GM23248 (cell line): Measurements from ENCODE around the gene SYNE2. TPM values are rescaled to one million over a fixed set of nuclear protein-coding genes. Genes with fewer than 3 reads are reported as not detected.

Experiments used
- DNase-seq: peaks from one replicate; pipeline ENCODE4 v3.0.0-alpha.2; 2015
- H2AFZ ChIP-seq: fragments of 200-600 bp; sonication (generic); 2 replicates; pipeline ENCODE4 v1.6.1; 2016; ENCODE audit warnings: antibody characterized with exemption
- H3F3A ChIP-seq: fragments of 200-600 bp; sonication (generic); 2 replicates; pipeline ENCODE4 v1.6.1; 2016; ENCODE audit warnings: mild to moderate bottlenecking, antibody characterized with exemption, mixed run types; ENCODE audit not compliant: insufficient read depth
- H3K27ac ChIP-seq: fragments of 200-600 bp; sonication (generic); 2 replicates; pipeline ENCODE4 v1.5.1; 2016; ENCODE audit warnings: mild to moderate bottlenecking
- H3K27me3 ChIP-seq: fragments of 200-600 bp; sonication (generic); replicated peaks from 2 replicates; pipeline ENCODE4 v1.6.1; 2016; ENCODE audit warnings: mild to moderate bottlenecking; ENCODE audit not compliant: insufficient read depth
- H3K36me3 ChIP-seq: fragments of 200-600 bp; sonication (generic); 2 replicates; pipeline ENCODE4 v1.6.1; 2016; ENCODE audit warnings: low read depth, mild to moderate bottlenecking
- H3K4me1 ChIP-seq: fragments of 200-600 bp; sonication (generic); 2 replicates; pipeline ENCODE4 v1.6.1; 2016; ENCODE audit warnings: mild to moderate bottlenecking; ENCODE audit not compliant: insufficient read depth
- H3K4me2 ChIP-seq: fragments of 200-600 bp; sonication (generic); one replicate; pipeline ENCODE4 v1.6.1; 2016; ENCODE audit warnings: mild to moderate bottlenecking; ENCODE audit not compliant: unreplicated experiment
- H3K4me3 ChIP-seq: fragments of 200-600 bp; sonication (generic); 2 replicates; pipeline ENCODE4 v1.5.1; 2016; ENCODE audit warnings: mild to moderate bottlenecking
- H3K79me2 ChIP-seq: fragments of 200-600 bp; sonication (generic); 2 replicates; pipeline ENCODE4 v1.6.1; 2016; ENCODE audit warnings: mild to moderate bottlenecking; ENCODE audit not compliant: insufficient read depth
- H3K9ac ChIP-seq: fragments of 200-600 bp; sonication (generic); 2 replicates; pipeline ENCODE4 v1.6.1; 2016; ENCODE audit warnings: mild to moderate bottlenecking
- H3K9me2 ChIP-seq: fragments of 200-600 bp; sonication (generic); 2 replicates; pipeline ENCODE4 v1.6.1; 2016; ENCODE audit warnings: mixed run types, mild to moderate bottlenecking, moderate library complexity; ENCODE audit not compliant: insufficient read depth
- H3K9me3 ChIP-seq: fragments of 200-600 bp; sonication (generic); one replicate; pipeline ENCODE4 v1.6.1; 2017; ENCODE audit warnings: low read depth
- H4K20me1 ChIP-seq: fragments of 200-600 bp; sonication (generic); 2 replicates; pipeline ENCODE4 v1.6.0; 2016; ENCODE audit not compliant: insufficient read depth
- EZH2 ChIP-seq: fragments of 200-600 bp; sonication (generic); IDR thresholded peaks from 2 replicates; pipeline ENCODE4 v1.6.1; 2018; ENCODE audit warnings: antibody characterized with exemption, mild to moderate bottlenecking; ENCODE audit not compliant: insufficient read depth, poor library complexity, severe bottlenecking
- EZH2phosphoT487 ChIP-seq: fragments of 200-600 bp; sonication (generic); IDR thresholded peaks from 2 replicates; pipeline ENCODE4 v1.6.1; 2018; ENCODE audit warnings: antibody characterized with exemption, moderate library complexity, mild to moderate bottlenecking, low read depth; ENCODE audit not compliant: insufficient read depth
- WGBS, 2 experiments: methylation state at CpG; one replicate each; pipeline ENCODE4 v1.1.6; 2015 to 2017; ENCODE audit warnings: low lambda C conversion rate in 2 of 2, low coverage in 1 of 2; ENCODE audit errors: missing lambda C conversion rate in 2 of 2; 5-methylcytosine and 5-hydroxymethylcytosine counted together
- in situ Hi-C: fragments of 300-500 bp; cut with MboI; formaldehyde crosslinking; loops from 2 replicates; pipeline ENCODE4 v1.15.0; 2020
- polyA plus RNA-seq: library from polyadenylated mRNA; unstranded; fragments of >200 nt; fragmentation: Nextera tagmentation; extraction: Ambion mirVana; gene quantifications from 2 replicates; pipeline ENCODE4 v1.2.1, GENCODE V29; 2016
- total RNA-seq: library from RNA; depleted of rRNA; stranded (reverse); fragments of >200 nt; shearing (Covaris generic); gene quantifications from 2 replicates; pipeline ENCODE4 v1.2.3, GENCODE V29; 2014

The SYNE2 gene
- total and polyA plus RNA-seq, 2 experiments from 2014 or later, result 2.8 to 4.4 TPM

DNA sequence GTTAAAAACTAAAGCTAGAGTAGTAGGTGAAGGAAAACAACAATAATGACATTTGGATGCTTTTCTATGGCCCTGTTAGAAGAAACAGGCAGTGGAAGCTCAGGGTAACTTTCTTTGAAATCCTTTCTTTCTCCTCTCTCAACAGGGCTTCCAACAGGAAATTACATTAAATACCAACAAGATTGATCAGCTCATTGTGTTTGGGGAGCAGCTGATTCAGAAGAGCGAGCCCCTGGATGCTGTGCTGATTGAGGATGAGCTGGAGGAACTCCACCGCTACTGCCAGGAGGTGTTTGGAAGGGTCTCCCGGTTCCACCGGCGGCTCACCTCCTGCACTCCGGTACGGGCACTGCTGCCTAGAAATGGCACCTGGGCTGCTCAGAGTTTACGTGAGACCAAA lies 359.9 kb downstream of the SYNE2 start:
- H3K9me2 ChIP-seq, result no peaks in the 10 kb centered on the region
- no peak for DNase-seq
- in situ Hi-C loops, result no loop called here
- H3K4me1 ChIP-seq, result no peaks in the 10 kb centered on the region
- no peaks in the 10 kb centered on the region for H3K36me3 ChIP-seq
- H3K9me3 ChIP-seq, result no peaks in the 10 kb centered on the region
- H3F3A ChIP-seq, result no peaks in the 10 kb centered on the region
- H3K9ac ChIP-seq, result no peak overlapping the region
- H3K27ac ChIP-seq, result no peak overlapping the region
- no peaks in the 10 kb centered on the region for H3K79me2 ChIP-seq
- H3K4me2 ChIP-seq, result no peak overlapping the region
- H2AFZ ChIP-seq, result no peak overlapping the region
- TF ChIP-seq EZH2, result no peak
- TF ChIP-seq EZH2phosphoT487, result no peak
- no peaks in the 10 kb centered on the region for H4K20me1 ChIP-seq
- no peaks in the 10 kb centered on the region for H3K27me3 ChIP-seq
- H3K4me3 ChIP-seq, result no peak overlapping the region
- 92 to 95% methylated on average over 8 of the region's 8 CpGs for WGBS, 2 experiments

DNA sequence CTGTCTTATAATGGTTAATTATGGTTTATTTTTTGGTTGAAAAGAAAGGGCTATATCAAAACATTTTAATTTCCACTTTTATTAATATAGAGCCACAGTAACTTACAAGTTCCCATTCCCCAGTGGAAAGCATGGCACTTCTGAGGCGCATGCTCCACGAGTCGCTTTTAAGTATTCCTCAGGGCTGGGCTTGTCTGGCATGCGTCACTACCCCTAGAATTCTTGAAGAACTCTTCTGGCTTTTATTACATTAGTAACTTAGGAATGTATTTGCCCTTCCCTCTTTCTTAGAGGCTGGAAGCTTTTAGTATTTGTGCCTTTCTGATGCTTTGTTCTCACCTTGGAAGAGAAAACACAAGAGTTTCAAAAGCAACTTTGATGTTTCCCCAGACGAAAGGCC lies 360.3 kb downstream of the SYNE2 start:
- no peaks in the 10 kb centered on the region for H3K9me3 ChIP-seq
- H3K4me1 ChIP-seq, result no peaks in the 10 kb centered on the region
- no peaks in the 10 kb centered on the region for H3F3A ChIP-seq
- DNase-seq, result peak; percentile 7
- 89 to 93% methylated on average over 5 of the region's 5 CpGs for WGBS, 2 experiments
- H3K4me3 ChIP-seq, result no peak overlapping the region
- no peak overlapping the region for H3K27ac ChIP-seq
- H3K27me3 ChIP-seq, result no peaks in the 10 kb centered on the region
- H3K4me2 ChIP-seq, result no peak overlapping the region
- H2AFZ ChIP-seq, result no peak overlapping the region
- no peaks in the 10 kb centered on the region for H3K79me2 ChIP-seq
- H3K9ac ChIP-seq, result no peak overlapping the region
- H3K36me3 ChIP-seq, result no peaks in the 10 kb centered on the region
- no peaks in the 10 kb centered on the region for H3K9me2 ChIP-seq
- H4K20me1 ChIP-seq, result no peaks in the 10 kb centered on the region
- TF ChIP-seq EZH2, result no peak
- TF ChIP-seq EZH2phosphoT487, result no peak
- in situ Hi-C loops, result no loop called here

DNA sequence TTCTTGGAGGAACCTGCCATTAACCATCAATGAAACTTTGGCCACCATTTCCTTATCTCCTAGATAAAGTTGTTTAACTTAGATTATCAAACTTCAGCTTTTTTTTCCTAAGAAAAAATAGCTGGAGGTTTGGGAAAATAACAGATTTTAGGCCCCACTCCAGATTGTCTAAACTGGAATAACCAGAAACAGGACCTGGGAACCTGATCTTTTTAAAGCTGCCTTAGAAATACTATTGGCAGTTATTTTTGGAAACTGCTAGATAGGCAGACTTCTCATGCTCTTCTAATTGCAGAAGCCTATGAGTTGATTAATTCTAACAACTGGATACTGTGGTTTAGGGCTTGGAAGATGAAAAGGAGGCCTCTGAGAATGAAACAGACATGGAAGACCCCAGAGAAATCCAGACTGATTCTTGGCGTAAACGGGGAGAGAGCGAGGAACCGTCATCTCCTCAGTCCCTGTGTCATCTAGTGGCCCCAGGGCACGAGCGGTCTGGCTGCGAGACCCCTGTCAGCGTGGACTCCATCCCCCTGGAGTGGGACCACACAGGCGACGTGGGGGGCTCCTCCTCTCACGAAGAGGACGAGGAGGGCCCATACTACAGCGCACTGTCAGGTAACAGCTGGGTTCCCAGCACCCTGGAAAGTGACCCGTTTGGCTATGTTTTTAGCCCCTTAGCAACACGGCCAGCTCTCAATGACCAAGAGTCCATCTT lies 361.2 kb downstream of the SYNE2 start:
- H3K9ac ChIP-seq, result no peak overlapping the region
- no peaks in the 10 kb centered on the region for H3K9me3 ChIP-seq
- 91 to 94% methylated on average over 12 to 15 of the region's 15 CpGs for WGBS, 2 experiments
- H4K20me1 ChIP-seq, result no peaks in the 10 kb centered on the region
- H3K4me2 ChIP-seq, result no peak overlapping the region
- no peak overlapping the region for H3K4me3 ChIP-seq
- no peak overlapping the region for H3K27ac ChIP-seq
- no peak for DNase-seq
- H3F3A ChIP-seq, result no peaks in the 10 kb centered on the region
- H2AFZ ChIP-seq, result no peak overlapping the region
- no peaks in the 10 kb centered on the region for H3K36me3 ChIP-seq
- no peaks in the 10 kb centered on the region for H3K27me3 ChIP-seq
- no peaks in the 10 kb centered on the region for H3K79me2 ChIP-seq
- H3K4me1 ChIP-seq, result no peaks in the 10 kb centered on the region
- no peaks in the 10 kb centered on the region for H3K9me2 ChIP-seq
- TF ChIP-seq EZH2phosphoT487 (no peak), EZH2 (no peak)
- in situ Hi-C loops, result no loop called here

DNA sequence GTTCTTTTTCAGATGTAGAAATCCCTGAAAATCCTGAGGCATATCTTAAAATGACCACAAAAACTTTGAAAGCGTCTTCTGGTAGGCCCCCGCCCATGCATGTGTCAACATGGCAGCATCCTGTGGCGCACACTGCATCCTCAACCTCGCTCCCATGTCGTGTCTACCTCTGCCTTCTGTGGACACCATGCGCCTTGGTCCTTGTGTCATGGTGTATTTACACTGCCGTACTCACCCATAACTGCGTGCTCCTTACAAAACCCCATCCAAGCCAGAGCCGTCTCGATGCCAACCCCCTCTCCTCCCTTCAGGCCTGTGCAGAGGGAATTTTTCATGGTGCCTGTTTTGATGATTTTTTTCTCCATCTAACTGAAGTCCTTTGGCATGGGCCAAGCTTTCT lies 362.5 kb downstream of the SYNE2 start:
- H2AFZ ChIP-seq, result no peak overlapping the region
- TF ChIP-seq EZH2phosphoT487 (no peak), EZH2 (no peak)
- 98% methylated on average over 10 of the region's 10 CpGs for WGBS, 2 experiments
- no peak overlapping the region for H3K9ac ChIP-seq
- DNase-seq, result no peak
- H3K27me3 ChIP-seq, result no peaks in the 10 kb centered on the region
- no peaks in the 10 kb centered on the region for H3F3A ChIP-seq
- no peaks in the 10 kb centered on the region for H4K20me1 ChIP-seq
- in situ Hi-C loops, result no loop called here
- H3K79me2 ChIP-seq, result no peaks in the 10 kb centered on the region
- no peaks in the 10 kb centered on the region for H3K9me3 ChIP-seq
- no peaks in the 10 kb centered on the region for H3K36me3 ChIP-seq
- H3K4me1 ChIP-seq, result no peaks in the 10 kb centered on the region
- H3K9me2 ChIP-seq, result no peaks in the 10 kb centered on the region
- H3K27ac ChIP-seq, result no peak overlapping the region
- no peak overlapping the region for H3K4me2 ChIP-seq
- H3K4me3 ChIP-seq, result no peak overlapping the region
